ENCODE measurements around the gene PDCD2L. TPM values are rescaled to one million over a fixed set of nuclear protein-coding genes. Genes with fewer than 3 reads are reported as not detected.
"Not testable (repeated sequence)": the region's sequence is repeated elsewhere in the genome, so short reads cannot be mapped to it uniquely, and the experiment has no call there.

Gene PDCD2L
- total and polyA plus RNA-seq, 4 donors = 7.5 to 11.8 (median 10.8) TPM

GRCh38 chr19:34448191-34448590 is 44.0 kb downstream of the PDCD2L start:
- H3K4me3 ChIP-seq = no peak overlapping the region
- H3K27ac ChIP-seq (ENCODE audit: low read depth in 1 of 2, low read length in 1 of 2) = no peak overlapping the region
- no peak for TF ChIP-seq CTCF (IDR thresholded peaks at IDR 0.05; ENCODE audit: control extremely low read depth, extremely low read depth)
- ATAC-seq (ENCODE audit: insufficient read depth, low FRiP score) = no peak
- peaks cover 30 to 55% (median 44%) of the 10 kb centered on the region in 4 donors for H3K36me3 ChIP-seq (ENCODE audit: control insufficient read depth in 4 of 4, insufficient read depth in 4 of 4, low read length in 4 of 4)
- H3K27me3 ChIP-seq (ENCODE audit: control insufficient read depth in 3 of 3, insufficient read depth in 3 of 3, low read length in 2 of 3) = no peaks in the 10 kb centered on the region
- H3K9me3 ChIP-seq (ENCODE audit: control insufficient read depth in 4 of 4, insufficient read depth in 3 of 4, low read length in 3 of 4) = no peaks in the 10 kb centered on the region
- 99 to 100% methylated on average over 3 of the region's 3 CpGs for WGBS, 2 donors
- H3K4me1 ChIP-seq (ENCODE audit: control insufficient read depth in 5 of 5, insufficient read depth in 5 of 5, low read length in 5 of 5) = no peaks in the 10 kb centered on the region
- no peak for DNase-seq
- H3K9ac ChIP-seq (ENCODE audit: insufficient read depth in 1 of 2, low read length in 2 of 2) = no peak overlapping the region

- no peak for ATAC-seq (ENCODE audit: insufficient read depth, low FRiP score)
These were observed 48.5 kb downstream of the PDCD2L start for GRCh38 chr19:34452723-34453122.

GRCh38 chr19:34454091-34454490 is 49.9 kb downstream of the PDCD2L start:
- no peaks in the 10 kb centered on the region for H3K9me3 ChIP-seq (ENCODE audit: control insufficient read depth in 4 of 4, insufficient read depth in 3 of 4, low read length in 3 of 4)
- H3K27me3 ChIP-seq (ENCODE audit: control insufficient read depth in 3 of 3, insufficient read depth in 3 of 3, low read length in 2 of 3) = no peaks in the 10 kb centered on the region
- DNase-seq (no peak), ATAC-seq (ENCODE audit: insufficient read depth, low FRiP score) (no peak)
- no peak overlapping the region for H3K4me3 ChIP-seq
- no peak for TF ChIP-seq CTCF (IDR thresholded peaks at IDR 0.05; ENCODE audit: control extremely low read depth, extremely low read depth)
- no peak overlapping the region for H3K27ac ChIP-seq (ENCODE audit: low read depth in 1 of 2, low read length in 1 of 2)
- peaks cover 0 to 2% (median 0%) of the 10 kb centered on the region in 5 donors for H3K4me1 ChIP-seq (ENCODE audit: control insufficient read depth in 5 of 5, insufficient read depth in 5 of 5, low read length in 5 of 5)
- 72 to 87% methylated on average over 2 of the region's 2 CpGs for WGBS, 2 donors
- H3K36me3 ChIP-seq (ENCODE audit: control insufficient read depth in 4 of 4, insufficient read depth in 4 of 4, low read length in 4 of 4) = peaks cover 25 to 47% (median 32%) of the 10 kb centered on the region in 4 donors
- no peak overlapping the region for H3K9ac ChIP-seq (ENCODE audit: insufficient read depth in 1 of 2, low read length in 2 of 2)

More at GRCh38 chr19:34452723-34453122, 48.5 kb downstream of the PDCD2L start:
- no peak for DNase-seq
- Histone ChIP-seq H3K9me3 (ENCODE audit: control insufficient read depth in 4 of 4, insufficient read depth in 3 of 4, low read length in 3 of 4) (no peaks in the 10 kb centered on the region), H3K27me3 (ENCODE audit: control insufficient read depth in 3 of 3, insufficient read depth in 3 of 3, low read length in 2 of 3) (no peaks in the 10 kb centered on the region), H3K36me3 (ENCODE audit: control insufficient read depth in 4 of 4, insufficient read depth in 4 of 4, low read length in 4 of 4) (peaks cover 26 to 46% (median 41%) of the 10 kb centered on the region in 4 donors), H3K27ac (ENCODE audit: low read depth in 1 of 2, low read length in 1 of 2) (no peak overlapping the region), H3K9ac (ENCODE audit: insufficient read depth in 1 of 2, low read length in 2 of 2) (no peak overlapping the region), H3K4me1 (ENCODE audit: control insufficient read depth in 5 of 5, insufficient read depth in 5 of 5, low read length in 5 of 5) (peaks cover 0 to 2% (median 0%) of the 10 kb centered on the region in 5 donors), H3K4me3 (no peak overlapping the region)
- no peak for TF ChIP-seq CTCF (IDR thresholded peaks at IDR 0.05; ENCODE audit: control extremely low read depth, extremely low read depth)

GRCh38 chr19:34454685-34455084 is 50.5 kb downstream of the PDCD2L start:
- Histone ChIP-seq H3K27me3 (ENCODE audit: control insufficient read depth in 3 of 3, insufficient read depth in 3 of 3, low read length in 2 of 3) (no peaks in the 10 kb centered on the region), H3K4me1 (ENCODE audit: control insufficient read depth in 5 of 5, insufficient read depth in 5 of 5, low read length in 5 of 5) (peaks cover 0 to 5% (median 0%) of the 10 kb centered on the region in 5 donors), H3K9me3 (ENCODE audit: control insufficient read depth in 4 of 4, insufficient read depth in 3 of 4, low read length in 3 of 4) (no peaks in the 10 kb centered on the region), H3K4me3 (no peak overlapping the region), H3K36me3 (ENCODE audit: control insufficient read depth in 4 of 4, insufficient read depth in 4 of 4, low read length in 4 of 4) (peaks cover 27 to 52% (median 34%) of the 10 kb centered on the region in 4 donors), H3K27ac (ENCODE audit: low read depth in 1 of 2, low read length in 1 of 2) (no peak overlapping the region), H3K9ac (ENCODE audit: insufficient read depth in 1 of 2, low read length in 2 of 2) (no peak overlapping the region)
- no peak for DNase-seq
- 93 to 99% methylated on average over 3 of the region's 3 CpGs for WGBS, 2 donors
- no peak for ATAC-seq (ENCODE audit: insufficient read depth, low FRiP score)
- TF ChIP-seq CTCF (IDR thresholded peaks at IDR 0.05; ENCODE audit: control extremely low read depth, extremely low read depth) = no peak

- not testable (repeated sequence) for ATAC-seq (ENCODE audit: insufficient read depth, low FRiP score); H3K4me1 ChIP-seq (ENCODE audit: control insufficient read depth in 5 of 5, insufficient read depth in 5 of 5, low read length in 5 of 5); H3K4me3 ChIP-seq; DNase-seq; H3K9me3 ChIP-seq (ENCODE audit: control insufficient read depth in 4 of 4, insufficient read depth in 3 of 4, low read length in 3 of 4); H3K27ac ChIP-seq (ENCODE audit: low read depth in 1 of 2, low read length in 1 of 2); H3K9ac ChIP-seq (ENCODE audit: insufficient read depth in 1 of 2, low read length in 2 of 2); H3K27me3 ChIP-seq (ENCODE audit: control insufficient read depth in 3 of 3, insufficient read depth in 3 of 3, low read length in 2 of 3)
- WGBS, 2 donors = 91 to 93% methylated on average over 17 of the region's 17 CpGs
- peaks cover 31 to 56% (median 36%) of the 10 kb centered on the region in 4 donors for H3K36me3 ChIP-seq (ENCODE audit: control insufficient read depth in 4 of 4, insufficient read depth in 4 of 4, low read length in 4 of 4)
These were observed 51.7 kb downstream of the PDCD2L start for GRCh38 chr19:34455783-34456480.
